ENCODE data around the gene PPP4R2.

- TF ChIP-seq POLR2A (IDR thresholded peaks at IDR 0.05): no peak
- no peak for TF ChIP-seq CTCF (IDR thresholded peaks at IDR 0.05)
Measured at GRCh38 chr3:73049319-73049718, 52.7 kb downstream of the PPP4R2 start.
